Measurements from ENCODE around the gene TM9SF2. TPM values are rescaled to one million over a fixed set of nuclear protein-coding genes. Genes with fewer than 3 reads are reported as not detected.

The TM9SF2 gene
- total and polyA plus RNA-seq, 2 experiments from 2014 or later: 60.5 to 130 TPM

DNA sequence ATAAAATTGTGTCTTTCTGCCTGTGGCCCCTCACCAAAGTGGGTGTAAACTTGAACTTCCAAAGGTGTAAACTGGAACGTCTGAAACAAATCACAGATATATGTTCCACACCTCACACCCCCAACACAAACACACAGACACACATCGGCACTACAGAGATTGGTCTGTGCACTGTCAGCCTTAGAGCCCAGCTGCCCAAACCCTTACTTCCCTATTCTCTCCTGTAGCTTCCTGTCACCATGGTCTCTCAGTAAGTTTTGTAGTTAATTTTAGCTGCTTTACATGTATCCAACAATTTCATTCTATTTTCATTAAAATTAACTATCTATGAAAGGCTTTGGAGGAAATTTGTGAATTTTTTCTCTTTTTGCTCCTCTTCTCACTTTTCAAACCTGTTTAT is 5.4 kb downstream of the TM9SF2 start:
- no peaks in the 10 kb centered on the region for H3K27me3 ChIP-seq
- no peak overlapping the region for H3K4me3 ChIP-seq
- H3K9me3 ChIP-seq (ENCODE audit: low read depth): no peaks in the 10 kb centered on the region
- no peak overlapping the region for H3K27ac ChIP-seq
- DNase-seq (ENCODE audit: low read depth in 1 of 2, low spot score in 1 of 2): no peak
- TF ChIP-seq CTCF (IDR thresholded peaks at IDR 0.05; ENCODE audit: low read depth, low read length): no peak
- H3K36me3 ChIP-seq: no peaks in the 10 kb centered on the region
- peaks cover 10% of the 10 kb centered on the region for H3K4me1 ChIP-seq (ENCODE audit: low read depth)

GRCh38 chr13:99507054-99507453 is 5.8 kb downstream of the TM9SF2 start:
- no peak for DNase-seq (ENCODE audit: low read depth in 1 of 2, low spot score in 1 of 2)
- H3K4me1 ChIP-seq (ENCODE audit: low read depth): peaks cover 14% of the 10 kb centered on the region
- H3K36me3 ChIP-seq: no peaks in the 10 kb centered on the region
- no peaks in the 10 kb centered on the region for H3K9me3 ChIP-seq (ENCODE audit: low read depth)
- H3K27me3 ChIP-seq: no peaks in the 10 kb centered on the region
- no peak overlapping the region for H3K27ac ChIP-seq
- no peak for TF ChIP-seq CTCF (IDR thresholded peaks at IDR 0.05; ENCODE audit: low read depth, low read length)
- H3K4me3 ChIP-seq: no peak overlapping the region

- no peak for TF ChIP-seq CTCF (IDR thresholded peaks at IDR 0.05; ENCODE audit: low read depth, low read length)
- Histone ChIP-seq H3K27me3 (no peaks in the 10 kb centered on the region), H3K9me3 (ENCODE audit: low read depth) (no peaks in the 10 kb centered on the region), H3K4me1 (ENCODE audit: low read depth) (peaks cover 14% of the 10 kb centered on the region), H3K4me3 (no peak overlapping the region), H3K27ac (no peak overlapping the region), H3K36me3 (no peaks in the 10 kb centered on the region)
- no peak for DNase-seq (ENCODE audit: low read depth in 1 of 2, low spot score in 1 of 2)
These were observed 6.3 kb downstream of the TM9SF2 start for GRCh38 chr13:99507551-99507950.

- Histone ChIP-seq H3K27me3 (no peaks in the 10 kb centered on the region), H3K4me1 (ENCODE audit: low read depth) (peaks cover 10% of the 10 kb centered on the region), H3K27ac (no peak overlapping the region), H3K4me3 (no peak overlapping the region), H3K9me3 (ENCODE audit: low read depth) (no peaks in the 10 kb centered on the region), H3K36me3 (no peaks in the 10 kb centered on the region)
- no peak for TF ChIP-seq CTCF (IDR thresholded peaks at IDR 0.05; ENCODE audit: low read depth, low read length)
- no peak for DNase-seq (ENCODE audit: low read depth in 1 of 2, low spot score in 1 of 2)
These were observed 6.7 kb downstream of the TM9SF2 start for GRCh38 chr13:99507986-99508385.

- no peaks in the 10 kb centered on the region for H3K9me3 ChIP-seq (ENCODE audit: low read depth)
- no peaks in the 10 kb centered on the region for H3K36me3 ChIP-seq
- no peak for DNase-seq (ENCODE audit: low read depth in 1 of 2, low spot score in 1 of 2)
- no peak overlapping the region for H3K4me3 ChIP-seq
- no peaks in the 10 kb centered on the region for H3K27me3 ChIP-seq
- TF ChIP-seq CTCF (IDR thresholded peaks at IDR 0.05; ENCODE audit: low read depth, low read length): no peak
- H3K4me1 ChIP-seq (ENCODE audit: low read depth): peaks cover 10% of the 10 kb centered on the region
- no peak overlapping the region for H3K27ac ChIP-seq
These were observed 8.2 kb downstream of the TM9SF2 start for GRCh38 chr13:99509479-99509878.

- peaks cover 9% of the 10 kb centered on the region for H3K36me3 ChIP-seq
- TF ChIP-seq CTCF (IDR thresholded peaks at IDR 0.05; ENCODE audit: low read depth, low read length): no peak
- H3K4me1 ChIP-seq (ENCODE audit: low read depth): peaks cover 10% of the 10 kb centered on the region
- H3K27ac ChIP-seq: no peak overlapping the region
- H3K9me3 ChIP-seq (ENCODE audit: low read depth): no peaks in the 10 kb centered on the region
- H3K4me3 ChIP-seq: no peak overlapping the region
- H3K27me3 ChIP-seq: no peaks in the 10 kb centered on the region
- no peak for DNase-seq (ENCODE audit: low read depth in 1 of 2, low spot score in 1 of 2)
These were observed 13.5 kb downstream of the TM9SF2 start for GRCh38 chr13:99514801-99515200.
